OCI-LY7 (cell line): Measurements from ENCODE around the gene SUMO4.

Source experiments
- EZH2phosphoT487 ChIP-seq: fragments of 200-600 bp; sonication (generic); IDR thresholded peaks from 2 replicates; pipeline ENCODE4 v1.6.1; 2018; ENCODE audit warnings: low read depth, borderline replicate concordance, mild to moderate bottlenecking, mixed run types, antibody characterized with exemption, low read length, moderate library complexity, mixed read lengths
- TF ChIP-seq, protein P1 (sequence below): fragments of 200-600 bp; sonication (generic); conservative IDR thresholded peaks from 2 replicates; pipeline ENCODE4 v1.5.1; 2014; ENCODE audit warnings: mild to moderate bottlenecking, antibody characterized with exemption, low read length, moderate library complexity, mixed read lengths

DNA sequence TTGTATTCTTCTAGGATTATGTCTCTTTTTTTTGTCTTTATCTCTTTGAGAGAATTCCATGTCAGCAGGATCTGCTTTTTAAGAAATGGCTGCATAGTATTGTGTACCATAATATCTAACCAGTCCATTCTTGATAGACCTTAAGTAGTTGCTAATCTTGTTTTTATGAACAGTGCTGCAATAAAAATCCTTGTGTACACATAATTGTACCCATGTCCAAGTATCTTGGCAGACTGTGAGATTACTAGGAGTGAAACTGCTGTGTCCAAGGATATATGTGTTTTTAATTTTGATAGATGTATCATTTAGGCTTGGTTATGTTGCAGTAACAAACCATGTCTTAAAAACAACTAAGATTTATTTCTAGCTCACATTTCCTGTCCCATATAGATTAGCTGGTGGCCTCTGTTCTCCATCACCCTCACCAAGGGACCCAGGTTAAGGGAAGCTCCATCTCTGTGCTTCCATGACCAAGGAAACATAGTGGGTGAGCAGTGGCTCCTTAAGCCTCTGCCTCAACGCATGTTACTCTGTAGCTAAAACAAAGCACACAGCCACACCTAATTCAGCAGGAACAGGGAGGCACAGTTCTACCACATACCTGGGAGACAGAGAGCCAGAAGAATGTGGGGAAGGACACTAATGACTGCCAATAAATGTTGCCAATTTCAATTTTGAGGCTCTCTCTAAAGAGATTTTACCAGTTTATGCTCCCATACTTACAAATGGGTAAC, 12.1 kb upstream of the SUMO4 start:
- TF ChIP-seq, protein P1, sequence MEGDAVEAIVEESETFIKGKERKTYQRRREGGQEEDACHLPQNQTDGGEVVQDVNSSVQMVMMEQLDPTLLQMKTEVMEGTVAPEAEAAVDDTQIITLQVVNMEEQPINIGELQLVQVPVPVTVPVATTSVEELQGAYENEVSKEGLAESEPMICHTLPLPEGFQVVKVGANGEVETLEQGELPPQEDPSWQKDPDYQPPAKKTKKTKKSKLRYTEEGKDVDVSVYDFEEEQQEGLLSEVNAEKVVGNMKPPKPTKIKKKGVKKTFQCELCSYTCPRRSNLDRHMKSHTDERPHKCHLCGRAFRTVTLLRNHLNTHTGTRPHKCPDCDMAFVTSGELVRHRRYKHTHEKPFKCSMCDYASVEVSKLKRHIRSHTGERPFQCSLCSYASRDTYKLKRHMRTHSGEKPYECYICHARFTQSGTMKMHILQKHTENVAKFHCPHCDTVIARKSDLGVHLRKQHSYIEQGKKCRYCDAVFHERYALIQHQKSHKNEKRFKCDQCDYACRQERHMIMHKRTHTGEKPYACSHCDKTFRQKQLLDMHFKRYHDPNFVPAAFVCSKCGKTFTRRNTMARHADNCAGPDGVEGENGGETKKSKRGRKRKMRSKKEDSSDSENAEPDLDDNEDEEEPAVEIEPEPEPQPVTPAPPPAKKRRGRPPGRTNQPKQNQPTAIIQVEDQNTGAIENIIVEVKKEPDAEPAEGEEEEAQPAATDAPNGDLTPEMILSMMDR: no peak
- no peak for TF ChIP-seq EZH2phosphoT487
